Activated naive CD8-positive, alpha-beta T cell treated with anti-CD3 and anti-CD28 coated beads, Interleukin-2, amount 10 ng/mL, durations not matched to agents 7 days and 5 days (primary cell): ENCODE data around the gene SAG. TPM values are rescaled to one million over a fixed set of nuclear protein-coding genes. Genes with fewer than 3 reads are reported as not detected.

Experiments used
- ATAC-seq: fragments of 150-1000 bp; cut with Tn5 transposase; one replicate; pipeline ENCODE4 v1.10.0; 2021; ENCODE audit warnings: low read depth, moderate library complexity
- POLR2A ChIA-PET: fragments of 350-600 bp; sonication (Branson Sonifier 250); formaldehyde crosslinking; loops from one replicate; lab custom pipeline; 2021; ENCODE audit warnings: antibody characterized with exemption; lab: Charles Lee
- DNase-seq: peaks from one replicate; pipeline ENCODE4 v3.0.0; 2021
- H3K27ac Mint-ChIP-seq: one replicate; pipeline ENCODE4 v1.8.0; 2022; ENCODE audit warnings: mild to moderate bottlenecking, mixed read lengths
- H3K27me3 Mint-ChIP-seq: one replicate; pipeline ENCODE4 v1.8.0; 2022; ENCODE audit warnings: mild to moderate bottlenecking, moderate library complexity, mixed read lengths
- H3K36me3 Mint-ChIP-seq: one replicate; pipeline ENCODE4 v1.8.0; 2021; ENCODE audit warnings: mild to moderate bottlenecking, mixed read lengths
- H3K4me1 Mint-ChIP-seq: one replicate; pipeline ENCODE4 v1.8.0; 2021; ENCODE audit warnings: mixed read lengths
- H3K4me3 Mint-ChIP-seq: one replicate; pipeline ENCODE4 v1.8.0; 2022; ENCODE audit warnings: mild to moderate bottlenecking, moderate library complexity, mixed read lengths
- H3K9me3 Mint-ChIP-seq: one replicate; pipeline ENCODE4 v1.8.0; 2021; ENCODE audit warnings: mixed read lengths
- total RNA-seq, 2 experiments: library from RNA; stranded (reverse); gene quantifications; one replicate each; pipeline ENCODE4 v1.2.3, GENCODE V29; 2021

Gene SAG
- total RNA-seq, 2 experiments from 2014 or later, result 0.45 TPM; not detected in 1

GRCh38 chr2:233271693-233272092 is 35.9 kb upstream of the SAG start:
- H3K27me3 Mint-ChIP-seq, result no peaks in the 10 kb centered on the region
- H3K36me3 Mint-ChIP-seq, result peaks cover 55% of the 10 kb centered on the region
- H3K9me3 Mint-ChIP-seq, result no peaks in the 10 kb centered on the region
- no peak for DNase-seq
- H3K27ac Mint-ChIP-seq, result peak overlapping the region; percentile 68
- POLR2A ChIA-PET, result no interaction called here
- no peak for ATAC-seq
- no peak overlapping the region for H3K4me3 Mint-ChIP-seq
- H3K4me1 Mint-ChIP-seq, result peaks cover 53% of the 10 kb centered on the region

- no peak overlapping the region for H3K4me3 Mint-ChIP-seq
- no peaks in the 10 kb centered on the region for H3K9me3 Mint-ChIP-seq
- ATAC-seq (no peak), DNase-seq (no peak)
- H3K36me3 Mint-ChIP-seq, result peaks cover 62% of the 10 kb centered on the region
- peak overlapping the region; percentile 37 for H3K27ac Mint-ChIP-seq
- no peaks in the 10 kb centered on the region for H3K27me3 Mint-ChIP-seq
- H3K4me1 Mint-ChIP-seq, result peaks cover 41% of the 10 kb centered on the region
- POLR2A ChIA-PET, result no interaction called here
Measured at GRCh38 chr2:233273120-233273519, 34.5 kb upstream of the SAG start.

- DNase-seq (no peak), ATAC-seq (no peak)
- Mint-ChIP-seq H3K27me3 (no peaks in the 10 kb centered on the region), H3K36me3 (peaks cover 58% of the 10 kb centered on the region), H3K4me1 (peaks cover 22% of the 10 kb centered on the region), H3K4me3 (no peak overlapping the region), H3K27ac (no peak overlapping the region), H3K9me3 (no peaks in the 10 kb centered on the region)
- POLR2A ChIA-PET, result interaction anchor here (1.0 kb wide), 1 partner anchor 55 kb away, joined by 3 read pairs; no protein-coding TSS in a partner anchor
Measured at GRCh38 chr2:233275223-233275622, 32.4 kb upstream of the SAG start.

- H3K36me3 Mint-ChIP-seq, result peaks cover 55% of the 10 kb centered on the region
- H3K27me3 Mint-ChIP-seq, result no peaks in the 10 kb centered on the region
- H3K4me3 Mint-ChIP-seq, result no peak overlapping the region
- H3K27ac Mint-ChIP-seq, result no peak overlapping the region
- ATAC-seq, result no peak
- peaks cover 16% of the 10 kb centered on the region for H3K4me1 Mint-ChIP-seq
- POLR2A ChIA-PET, result no interaction called here
- no peak for DNase-seq
- H3K9me3 Mint-ChIP-seq, result no peaks in the 10 kb centered on the region
Measured at GRCh38 chr2:233278921-233279320, 28.7 kb upstream of the SAG start.

- no peaks in the 10 kb centered on the region for H3K9me3 Mint-ChIP-seq
- peaks cover 21% of the 10 kb centered on the region for H3K4me1 Mint-ChIP-seq
- peak overlapping the region; percentile 49 for H3K27ac Mint-ChIP-seq
- ATAC-seq (no peak), DNase-seq (no peak)
- H3K4me3 Mint-ChIP-seq, result no peak overlapping the region
- H3K27me3 Mint-ChIP-seq, result no peaks in the 10 kb centered on the region
- POLR2A ChIA-PET, result no interaction called here
- H3K36me3 Mint-ChIP-seq, result peaks cover 50% of the 10 kb centered on the region
Measured at GRCh38 chr2:233280114-233280693, 27.4 kb upstream of the SAG start.

- Mint-ChIP-seq H3K27ac (peak overlapping the region; percentile 59), H3K4me1 (peaks cover 23% of the 10 kb centered on the region), H3K4me3 (no peak overlapping the region), H3K9me3 (no peaks in the 10 kb centered on the region), H3K36me3 (peaks cover 51% of the 10 kb centered on the region), H3K27me3 (no peaks in the 10 kb centered on the region)
- POLR2A ChIA-PET, result no interaction called here
- DNase-seq, result no peak
- ATAC-seq, result no peak
Measured at GRCh38 chr2:233281553-233281952, 26.1 kb upstream of the SAG start.

GRCh38 chr2:233281992-233282603 is 25.5 kb upstream of the SAG start:
- peaks cover 23% of the 10 kb centered on the region for H3K4me1 Mint-ChIP-seq
- H3K27ac Mint-ChIP-seq, result peak overlapping the region; percentile 59
- DNase-seq (no peak), ATAC-seq (no peak)
- H3K36me3 Mint-ChIP-seq, result peaks cover 54% of the 10 kb centered on the region
- no peak overlapping the region for H3K4me3 Mint-ChIP-seq
- no peaks in the 10 kb centered on the region for H3K27me3 Mint-ChIP-seq
- POLR2A ChIA-PET, result no interaction called here
- H3K9me3 Mint-ChIP-seq, result no peaks in the 10 kb centered on the region

GRCh38 chr2:233285921-233286320 is 21.7 kb upstream of the SAG start:
- Mint-ChIP-seq H3K4me1 (peaks cover 20% of the 10 kb centered on the region), H3K36me3 (peaks cover 53% of the 10 kb centered on the region), H3K27ac (no peak overlapping the region), H3K9me3 (no peaks in the 10 kb centered on the region), H3K27me3 (no peaks in the 10 kb centered on the region), H3K4me3 (no peak overlapping the region)
- POLR2A ChIA-PET, result no interaction called here
- no peak for ATAC-seq
- DNase-seq, result no peak

- DNase-seq, result no peak
- no peak overlapping the region for H3K27ac Mint-ChIP-seq
- POLR2A ChIA-PET, result no interaction called here
Measured at GRCh38 chr2:233287871-233288270, 19.7 kb upstream of the SAG start.

GRCh38 chr2:233288663-233289062 is 19.0 kb upstream of the SAG start:
- DNase-seq, result no peak
- Mint-ChIP-seq H3K27me3 (no peaks in the 10 kb centered on the region), H3K27ac (peak overlapping the region; percentile 3), H3K4me1 (peaks cover 6% of the 10 kb centered on the region), H3K4me3 (no peak overlapping the region), H3K36me3 (peaks cover 49% of the 10 kb centered on the region), H3K9me3 (no peaks in the 10 kb centered on the region)
- ATAC-seq, result no peak
- POLR2A ChIA-PET, result no interaction called here

More at GRCh38 chr2:233287871-233288270, 19.7 kb upstream of the SAG start:
- H3K4me1 Mint-ChIP-seq, result peaks cover 9% of the 10 kb centered on the region
- H3K9me3 Mint-ChIP-seq, result no peaks in the 10 kb centered on the region
- peaks cover 47% of the 10 kb centered on the region for H3K36me3 Mint-ChIP-seq
- no peak overlapping the region for H3K4me3 Mint-ChIP-seq
- no peak for ATAC-seq
- H3K27me3 Mint-ChIP-seq, result no peaks in the 10 kb centered on the region

GRCh38 chr2:233289648-233290047 is 18.0 kb upstream of the SAG start:
- no peak overlapping the region for H3K4me3 Mint-ChIP-seq
- peaks cover 54% of the 10 kb centered on the region for H3K36me3 Mint-ChIP-seq
- H3K27ac Mint-ChIP-seq, result peak overlapping the region; percentile 42
- ATAC-seq (no peak), DNase-seq (no peak)
- no peaks in the 10 kb centered on the region for H3K27me3 Mint-ChIP-seq
- POLR2A ChIA-PET, result no interaction called here
- H3K9me3 Mint-ChIP-seq, result no peaks in the 10 kb centered on the region
- peaks cover 6% of the 10 kb centered on the region for H3K4me1 Mint-ChIP-seq

- POLR2A ChIA-PET, result no interaction called here
- ATAC-seq (no peak), DNase-seq (no peak)
- no peak overlapping the region for H3K4me3 Mint-ChIP-seq
- H3K36me3 Mint-ChIP-seq, result peaks cover 54% of the 10 kb centered on the region
- no peaks in the 10 kb centered on the region for H3K9me3 Mint-ChIP-seq
- no peaks in the 10 kb centered on the region for H3K27me3 Mint-ChIP-seq
- H3K27ac Mint-ChIP-seq, result no peak overlapping the region
- peaks cover 2% of the 10 kb centered on the region for H3K4me1 Mint-ChIP-seq
Measured at GRCh38 chr2:233290051-233290845, 17.4 kb upstream of the SAG start.

- ATAC-seq (no peak), DNase-seq (peak; percentile 23)
- Mint-ChIP-seq H3K4me1 (peaks cover 1% of the 10 kb centered on the region), H3K4me3 (no peak overlapping the region), H3K36me3 (peaks cover 32% of the 10 kb centered on the region), H3K27me3 (no peaks in the 10 kb centered on the region), H3K9me3 (no peaks in the 10 kb centered on the region), H3K27ac (no peak overlapping the region)
- POLR2A ChIA-PET, result interaction anchor here (0.7 kb wide), 3 partner anchors 11 to 41 kb away, joined by 3 to 4 read pairs (median 3); no protein-coding TSS in a partner anchor
Measured at GRCh38 chr2:233295891-233296290, 11.7 kb upstream of the SAG start.
